WTC11 (cell line): ENCODE measurements around the gene GCDH. TPM values are rescaled to one million over a fixed set of nuclear protein-coding genes. Genes with fewer than 3 reads are reported as not detected.

ENCODE experiments used
- ATAC-seq: fragments of 200-7000 bp; cut with Tn5 transposase; 2 replicates; pipeline ENCODE4 v1.10.0; 2021; ENCODE audit warnings: mild to moderate bottlenecking, moderate library complexity
- CTCF ChIA-PET: fragments of 300-600 bp; sonication (Branson Sonifier 250); formaldehyde crosslinking; loops from one replicate; lab custom pipeline; 2021; ENCODE audit warnings: antibody characterized with exemption; lab: Charles Lee
- POLR2A ChIA-PET: fragments of 350-600 bp; sonication (Branson Sonifier 250); formaldehyde crosslinking; loops from one replicate; lab custom pipeline; 2021; ENCODE audit warnings: antibody characterized with exemption; lab: Charles Lee
- DNase-seq: peaks from one replicate; pipeline ENCODE4 v3.0.0; 2021; ENCODE audit warnings: low spot score
- H3K27ac Mint-ChIP-seq: 2 replicates; pipeline ENCODE4 v1.8.0; 2021; ENCODE audit warnings: mixed read lengths
- H3K27me3 Mint-ChIP-seq: 2 replicates; pipeline ENCODE4 v1.8.0; 2021; ENCODE audit warnings: low read depth, mild to moderate bottlenecking, moderate library complexity, mixed read lengths
- H3K36me3 Mint-ChIP-seq: 2 replicates; pipeline ENCODE4 v1.8.0; 2021; ENCODE audit warnings: mixed read lengths
- H3K4me1 Mint-ChIP-seq: 2 replicates; pipeline ENCODE4 v1.8.0; 2022; ENCODE audit warnings: mixed read lengths
- H3K4me3 Mint-ChIP-seq: 2 replicates; pipeline ENCODE4 v1.8.0; 2021; ENCODE audit warnings: mild to moderate bottlenecking, moderate library complexity, mixed read lengths
- H3K9me3 Mint-ChIP-seq: 2 replicates; pipeline ENCODE4 v1.8.0; 2021; ENCODE audit warnings: mixed read lengths
- CREM ChIP-seq: sonication (generic); formaldehyde crosslinking; IDR thresholded peaks from 2 replicates; pipeline ENCODE4 v1.8.1; 2022; ENCODE audit warnings: mild to moderate bottlenecking, missing genetic modification reagents, moderate library complexity
- GABPB1 ChIP-seq: sonication (generic); formaldehyde crosslinking; IDR thresholded peaks from 2 replicates; pipeline ENCODE4 v1.8.1; 2023; ENCODE audit warnings: mild to moderate bottlenecking, missing genetic modification reagents
- JAZF1 ChIP-seq: fragments of 250-450 bp; sonication (Bioruptor Pico); IDR thresholded peaks from 2 replicates; pipeline ENCODE4 v1.9.0; 2021; ENCODE audit warnings: moderate library complexity, mild to moderate bottlenecking, inconsistent platforms
- JUN ChIP-seq: sonication (generic); formaldehyde crosslinking; IDR thresholded peaks from 2 replicates; pipeline ENCODE4 v1.8.0; 2023; ENCODE audit warnings: mild to moderate bottlenecking, missing genetic modification reagents
- MLX ChIP-seq: sonication (generic); formaldehyde crosslinking; IDR thresholded peaks from 2 replicates; pipeline ENCODE4 v1.8.1; 2023; ENCODE audit warnings: mild to moderate bottlenecking, missing genetic modification reagents, moderate library complexity
- NFYB ChIP-seq: sonication (generic); formaldehyde crosslinking; conservative IDR thresholded peaks from 2 replicates; pipeline ENCODE4 v1.8.0; 2022; ENCODE audit warnings: low read depth, missing genetic modification reagents
- NR2C2 ChIP-seq: sonication (generic); formaldehyde crosslinking; IDR thresholded peaks from 2 replicates; pipeline ENCODE4 v1.8.0; 2022; ENCODE audit warnings: mild to moderate bottlenecking, missing genetic modification reagents
- RELA ChIP-seq: sonication (generic); formaldehyde crosslinking; IDR thresholded peaks from 2 replicates; pipeline ENCODE4 v1.8.1; 2022; ENCODE audit warnings: missing genetic modification reagents, mild to moderate bottlenecking, borderline replicate concordance
- SOX15 ChIP-seq: fragments of 250-450 bp; sonication (Bioruptor Pico); IDR thresholded peaks from 2 replicates; pipeline ENCODE4 v1.9.0; 2021; ENCODE audit warnings: mild to moderate bottlenecking
- SP1 ChIP-seq: sonication (generic); formaldehyde crosslinking; conservative IDR thresholded peaks from 2 replicates; pipeline ENCODE4 v1.8.1; 2022; ENCODE audit warnings: missing genetic modification reagents
- ZNF121 ChIP-seq: sonication (generic); formaldehyde crosslinking; IDR thresholded peaks from 2 replicates; pipeline ENCODE4 v1.8.0; 2023; ENCODE audit warnings: missing genetic modification reagents
- ZNF423 ChIP-seq: fragments of 250-450 bp; sonication (Bioruptor Pico); IDR thresholded peaks from 2 replicates; pipeline ENCODE4 v2.1.2; 2022; ENCODE audit warnings: mild to moderate bottlenecking, moderate library complexity
- total RNA-seq: library from RNA; stranded (reverse); gene quantifications from 3 replicates; pipeline ENCODE4 v1.2.3, GENCODE V29; 2021
- TF ChIP-seq, protein P1 (sequence below): fragments of 250-450 bp; sonication (Bioruptor Pico); IDR thresholded peaks from 2 replicates; pipeline ENCODE4 v1.8.0; 2021; ENCODE audit warnings: mild to moderate bottlenecking
- TF ChIP-seq, protein P2 (sequence below): sonication (generic); formaldehyde crosslinking; IDR thresholded peaks from 2 replicates; pipeline ENCODE4 v1.8.0; 2023; ENCODE audit warnings: mild to moderate bottlenecking, missing genetic modification reagents
- TF ChIP-seq, protein P3 (sequence below): sonication (generic); formaldehyde crosslinking; IDR thresholded peaks from 2 replicates; pipeline ENCODE4 v1.8.0; 2022; ENCODE audit warnings: missing genetic modification reagents
- TF ChIP-seq, protein P4 (sequence below): sonication (generic); formaldehyde crosslinking; IDR thresholded peaks from 2 replicates; pipeline ENCODE4 v1.8.0; 2022; ENCODE audit warnings: mild to moderate bottlenecking, missing genetic modification reagents
- TF ChIP-seq, protein P5 (sequence below): sonication (generic); formaldehyde crosslinking; IDR thresholded peaks from 2 replicates; pipeline ENCODE4 v1.8.1; 2023; ENCODE audit warnings: mild to moderate bottlenecking, missing genetic modification reagents, moderate library complexity
- TF ChIP-seq, protein P6 (sequence below): sonication (generic); formaldehyde crosslinking; IDR thresholded peaks from 2 replicates; pipeline ENCODE4 v1.8.0; 2022; ENCODE audit warnings: mild to moderate bottlenecking, missing genetic modification reagents

The GCDH gene
- total RNA-seq, 1 experiment from 2014 or later, result 69.0 TPM

GRCh38 chr19:12937093-12937926, 46.4 kb downstream of the GCDH start:
- POLR2A ChIA-PET, result interaction anchor here (0.6 to 2.0 kb wide), 6 partner anchors 13 to 180 kb away, joined by 3 to 13 read pairs (median 6); partner anchors contain the start of genes GCDH, MAST1 and SYCE2
- CTCF ChIA-PET, result interaction anchor here (0.6 to 1.7 kb wide), 15 partner anchors 9 to 1462 kb away, joined by 3 to 22 read pairs (median 4); partner anchors contain the start of gene RAD23A

DNA sequence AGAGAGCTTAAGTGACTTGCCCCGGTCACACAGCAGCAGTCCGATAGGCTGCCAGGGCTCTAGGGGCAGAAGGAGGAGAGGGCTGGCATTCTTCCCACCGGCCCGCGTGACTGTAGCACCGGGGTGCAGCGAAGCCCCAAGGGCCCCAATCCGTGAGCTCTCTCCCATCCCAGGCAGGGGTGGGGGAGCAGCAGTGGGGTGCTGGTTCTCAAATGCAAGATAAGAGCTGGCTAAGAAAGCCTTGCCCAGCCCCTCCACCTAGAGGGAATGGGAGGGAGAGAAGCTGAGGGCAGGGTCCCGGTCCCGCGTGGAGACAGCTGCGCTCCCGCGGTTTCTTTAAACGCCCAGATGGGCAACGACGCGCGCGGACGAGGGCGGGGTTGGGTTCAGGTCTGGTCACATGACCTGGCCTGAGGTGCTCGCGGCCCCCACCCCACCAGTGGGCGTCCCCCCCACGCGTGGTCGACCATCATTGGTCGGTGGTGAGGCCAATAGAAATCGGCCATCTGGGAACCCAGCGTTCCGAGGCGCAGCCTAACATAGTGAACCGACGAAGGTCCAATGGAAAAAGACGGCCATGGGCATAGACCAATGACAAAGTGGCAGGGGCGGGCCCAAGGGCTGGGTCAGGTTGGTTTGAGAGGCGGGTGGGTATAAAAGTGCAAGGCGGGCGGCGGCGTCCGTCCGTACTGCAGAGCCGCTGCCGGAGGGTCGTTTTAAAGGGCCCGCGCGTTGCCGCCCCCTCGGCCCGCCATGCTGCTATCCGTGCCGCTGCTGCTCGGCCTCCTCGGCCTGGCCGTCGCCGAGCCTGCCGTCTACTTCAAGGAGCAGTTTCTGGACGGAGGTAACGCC, 47.2 kb downstream of the GCDH start, which contains the start of gene CALR:
CALR (plus strand) TSS at position 683 of the 852 bp plus-strand sequence; CDS start at position 754, 71 bp downstream.
- Mint-ChIP-seq H3K27ac (peak within 1 kb of the TSS; percentile 91), H3K4me3 (peak within 1 kb of the TSS; percentile 99), H3K9me3 (no peaks in the 10 kb centered on the region), H3K27me3 (no peaks in the 10 kb centered on the region), H3K36me3 (peaks cover 49% of the 10 kb centered on the region), H3K4me1 (peaks cover 34% of the 10 kb centered on the region)
- ChIA-PET CTCF (interaction anchor here (0.6 to 1.7 kb wide), 14 partner anchors 8 to 181 kb away, joined by 3 to 22 read pairs (median 4); partner anchors contain the start of gene RAD23A), POLR2A (interaction anchor here (0.6 to 2.0 kb wide), 6 partner anchors 12 to 181 kb away, joined by 3 to 13 read pairs (median 6); partner anchors contain the start of genes GCDH, MAST1 and SYCE2)
- peak; percentile 99 for DNase-seq
- peak; percentile 90 for ATAC-seq
- TF ChIP-seq, protein P1, sequence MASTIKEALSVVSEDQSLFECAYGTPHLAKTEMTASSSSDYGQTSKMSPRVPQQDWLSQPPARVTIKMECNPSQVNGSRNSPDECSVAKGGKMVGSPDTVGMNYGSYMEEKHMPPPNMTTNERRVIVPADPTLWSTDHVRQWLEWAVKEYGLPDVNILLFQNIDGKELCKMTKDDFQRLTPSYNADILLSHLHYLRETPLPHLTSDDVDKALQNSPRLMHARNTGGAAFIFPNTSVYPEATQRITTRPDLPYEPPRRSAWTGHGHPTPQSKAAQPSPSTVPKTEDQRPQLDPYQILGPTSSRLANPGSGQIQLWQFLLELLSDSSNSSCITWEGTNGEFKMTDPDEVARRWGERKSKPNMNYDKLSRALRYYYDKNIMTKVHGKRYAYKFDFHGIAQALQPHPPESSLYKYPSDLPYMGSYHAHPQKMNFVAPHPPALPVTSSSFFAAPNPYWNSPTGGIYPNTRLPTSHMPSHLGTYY (CRISPR knock-in tag), result no peak; the same call in 1 of the 2 replicates
- TF ChIP-seq, protein P2, sequence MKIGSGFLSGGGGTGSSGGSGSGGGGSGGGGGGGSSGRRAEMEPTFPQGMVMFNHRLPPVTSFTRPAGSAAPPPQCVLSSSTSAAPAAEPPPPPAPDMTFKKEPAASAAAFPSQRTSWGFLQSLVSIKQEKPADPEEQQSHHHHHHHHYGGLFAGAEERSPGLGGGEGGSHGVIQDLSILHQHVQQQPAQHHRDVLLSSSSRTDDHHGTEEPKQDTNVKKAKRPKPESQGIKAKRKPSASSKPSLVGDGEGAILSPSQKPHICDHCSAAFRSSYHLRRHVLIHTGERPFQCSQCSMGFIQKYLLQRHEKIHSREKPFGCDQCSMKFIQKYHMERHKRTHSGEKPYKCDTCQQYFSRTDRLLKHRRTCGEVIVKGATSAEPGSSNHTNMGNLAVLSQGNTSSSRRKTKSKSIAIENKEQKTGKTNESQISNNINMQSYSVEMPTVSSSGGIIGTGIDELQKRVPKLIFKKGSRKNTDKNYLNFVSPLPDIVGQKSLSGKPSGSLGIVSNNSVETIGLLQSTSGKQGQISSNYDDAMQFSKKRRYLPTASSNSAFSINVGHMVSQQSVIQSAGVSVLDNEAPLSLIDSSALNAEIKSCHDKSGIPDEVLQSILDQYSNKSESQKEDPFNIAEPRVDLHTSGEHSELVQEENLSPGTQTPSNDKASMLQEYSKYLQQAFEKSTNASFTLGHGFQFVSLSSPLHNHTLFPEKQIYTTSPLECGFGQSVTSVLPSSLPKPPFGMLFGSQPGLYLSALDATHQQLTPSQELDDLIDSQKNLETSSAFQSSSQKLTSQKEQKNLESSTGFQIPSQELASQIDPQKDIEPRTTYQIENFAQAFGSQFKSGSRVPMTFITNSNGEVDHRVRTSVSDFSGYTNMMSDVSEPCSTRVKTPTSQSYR (CRISPR knock-in tag), result no peak
- TF ChIP-seq ZNF423, result no peak; the same call in 1 of the 2 replicates
- no peak for TF ChIP-seq JAZF1 (CRISPR knock-in tag)
- TF ChIP-seq RELA, result peak; percentile 19; the same call in 1 of the 2 replicates
- peak; percentile 57; the same call in 1 of the 2 replicates for TF ChIP-seq CREM
- no peak for TF ChIP-seq ZNF121 (CRISPR knock-in tag)
- no peak for TF ChIP-seq SOX15 (CRISPR knock-in tag)
- TF ChIP-seq JUN (CRISPR knock-in tag), result peak; percentile 16; the same call in 1 of the 2 replicates
- TF ChIP-seq NFYB, result peak; percentile 97
- no peak for TF ChIP-seq NR2C2
- TF ChIP-seq MLX, result no peak

More at GRCh38 chr19:12937093-12937926, 46.4 kb downstream of the GCDH start:
- peaks cover 42% of the 10 kb centered on the region for H3K4me1 Mint-ChIP-seq
- no peaks in the 10 kb centered on the region for H3K27me3 Mint-ChIP-seq
- TF ChIP-seq SP1 (CRISPR knock-in tag), result peak; percentile 28; the same call in 1 of the 2 replicates
- TF ChIP-seq, protein P3, sequence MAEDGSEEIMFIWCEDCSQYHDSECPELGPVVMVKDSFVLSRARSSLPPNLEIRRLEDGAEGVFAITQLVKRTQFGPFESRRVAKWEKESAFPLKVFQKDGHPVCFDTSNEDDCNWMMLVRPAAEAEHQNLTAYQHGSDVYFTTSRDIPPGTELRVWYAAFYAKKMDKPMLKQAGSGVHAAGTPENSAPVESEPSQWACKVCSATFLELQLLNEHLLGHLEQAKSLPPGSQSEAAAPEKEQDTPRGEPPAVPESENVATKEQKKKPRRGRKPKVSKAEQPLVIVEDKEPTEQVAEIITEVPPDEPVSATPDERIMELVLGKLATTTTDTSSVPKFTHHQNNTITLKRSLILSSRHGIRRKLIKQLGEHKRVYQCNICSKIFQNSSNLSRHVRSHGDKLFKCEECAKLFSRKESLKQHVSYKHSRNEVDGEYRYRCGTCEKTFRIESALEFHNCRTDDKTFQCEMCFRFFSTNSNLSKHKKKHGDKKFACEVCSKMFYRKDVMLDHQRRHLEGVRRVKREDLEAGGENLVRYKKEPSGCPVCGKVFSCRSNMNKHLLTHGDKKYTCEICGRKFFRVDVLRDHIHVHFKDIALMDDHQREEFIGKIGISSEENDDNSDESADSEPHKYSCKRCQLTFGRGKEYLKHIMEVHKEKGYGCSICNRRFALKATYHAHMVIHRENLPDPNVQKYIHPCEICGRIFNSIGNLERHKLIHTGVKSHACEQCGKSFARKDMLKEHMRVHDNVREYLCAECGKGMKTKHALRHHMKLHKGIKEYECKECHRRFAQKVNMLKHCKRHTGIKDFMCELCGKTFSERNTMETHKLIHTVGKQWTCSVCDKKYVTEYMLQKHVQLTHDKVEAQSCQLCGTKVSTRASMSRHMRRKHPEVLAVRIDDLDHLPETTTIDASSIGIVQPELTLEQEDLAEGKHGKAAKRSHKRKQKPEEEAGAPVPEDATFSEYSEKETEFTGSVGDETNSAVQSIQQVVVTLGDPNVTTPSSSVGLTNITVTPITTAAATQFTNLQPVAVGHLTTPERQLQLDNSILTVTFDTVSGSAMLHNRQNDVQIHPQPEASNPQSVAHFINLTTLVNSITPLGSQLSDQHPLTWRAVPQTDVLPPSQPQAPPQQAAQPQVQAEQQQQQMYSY (CRISPR knock-in tag), result peak; percentile 95
- TF ChIP-seq, protein P4, sequence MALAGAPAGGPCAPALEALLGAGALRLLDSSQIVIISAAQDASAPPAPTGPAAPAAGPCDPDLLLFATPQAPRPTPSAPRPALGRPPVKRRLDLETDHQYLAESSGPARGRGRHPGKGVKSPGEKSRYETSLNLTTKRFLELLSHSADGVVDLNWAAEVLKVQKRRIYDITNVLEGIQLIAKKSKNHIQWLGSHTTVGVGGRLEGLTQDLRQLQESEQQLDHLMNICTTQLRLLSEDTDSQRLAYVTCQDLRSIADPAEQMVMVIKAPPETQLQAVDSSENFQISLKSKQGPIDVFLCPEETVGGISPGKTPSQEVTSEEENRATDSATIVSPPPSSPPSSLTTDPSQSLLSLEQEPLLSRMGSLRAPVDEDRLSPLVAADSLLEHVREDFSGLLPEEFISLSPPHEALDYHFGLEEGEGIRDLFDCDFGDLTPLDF (CRISPR knock-in tag), result no peak
- no peak for TF ChIP-seq GABPB1 (CRISPR knock-in tag)
- TF ChIP-seq, protein P5, sequence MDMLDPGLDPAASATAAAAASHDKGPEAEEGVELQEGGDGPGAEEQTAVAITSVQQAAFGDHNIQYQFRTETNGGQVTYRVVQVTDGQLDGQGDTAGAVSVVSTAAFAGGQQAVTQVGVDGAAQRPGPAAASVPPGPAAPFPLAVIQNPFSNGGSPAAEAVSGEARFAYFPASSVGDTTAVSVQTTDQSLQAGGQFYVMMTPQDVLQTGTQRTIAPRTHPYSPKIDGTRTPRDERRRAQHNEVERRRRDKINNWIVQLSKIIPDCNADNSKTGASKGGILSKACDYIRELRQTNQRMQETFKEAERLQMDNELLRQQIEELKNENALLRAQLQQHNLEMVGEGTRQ (CRISPR knock-in tag), result peak; percentile 92
- TF ChIP-seq, protein P6, sequence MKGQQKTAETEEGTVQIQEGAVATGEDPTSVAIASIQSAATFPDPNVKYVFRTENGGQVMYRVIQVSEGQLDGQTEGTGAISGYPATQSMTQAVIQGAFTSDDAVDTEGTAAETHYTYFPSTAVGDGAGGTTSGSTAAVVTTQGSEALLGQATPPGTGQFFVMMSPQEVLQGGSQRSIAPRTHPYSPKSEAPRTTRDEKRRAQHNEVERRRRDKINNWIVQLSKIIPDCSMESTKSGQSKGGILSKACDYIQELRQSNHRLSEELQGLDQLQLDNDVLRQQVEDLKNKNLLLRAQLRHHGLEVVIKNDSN, result peak; percentile 91
- no peaks in the 10 kb centered on the region for H3K9me3 Mint-ChIP-seq
- peaks cover 43% of the 10 kb centered on the region for H3K36me3 Mint-ChIP-seq
- H3K4me3 Mint-ChIP-seq, result peak overlapping the region; percentile 99
- DNase-seq, result peak; percentile 58
- ATAC-seq, result peak; percentile 11
- H3K27ac Mint-ChIP-seq, result peak overlapping the region; percentile 91
